NAMALWA (cell line): ENCODE data around the gene CMTM4.
"Not testable (repeated sequence)": the region's sequence is repeated elsewhere in the genome, so short reads cannot be mapped to it uniquely, and the experiment has no call there.

ENCODE experiments used
- DNase-seq: peaks from one replicate; pipeline ENCODE4 v3.0.0-alpha.2; 2015; ENCODE audit warnings: low spot score

The CMTM4 gene

GRCh38 chr16:66616169-66616568 is 80.4 kb downstream of the CMTM4 start:
- no peak for DNase-seq

GRCh38 chr16:66614161-66614802 is 82.3 kb downstream of the CMTM4 start:
- DNase-seq: no peak

DNA sequence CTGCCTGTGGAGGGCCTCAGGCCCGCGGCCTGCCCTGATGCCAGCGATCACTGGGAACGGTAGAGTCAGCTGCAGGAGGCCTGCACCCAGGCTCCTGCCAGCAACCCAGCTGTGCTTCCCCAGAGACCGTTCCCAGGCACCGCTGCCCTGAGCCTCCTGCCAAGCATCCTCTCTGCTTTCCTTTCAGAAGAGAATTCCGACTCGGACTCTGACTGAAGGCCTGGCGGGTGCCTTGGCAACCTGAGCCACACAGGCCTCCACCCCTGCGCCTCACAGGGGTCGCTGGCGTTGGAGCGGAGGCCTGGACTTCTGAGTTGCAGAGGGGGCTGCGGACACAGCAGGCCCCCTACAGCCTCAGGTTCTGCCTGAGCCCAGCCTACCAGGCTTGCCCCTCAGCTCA is 84.1 kb downstream of the CMTM4 start:
- DNase-seq: no peak

DNA sequence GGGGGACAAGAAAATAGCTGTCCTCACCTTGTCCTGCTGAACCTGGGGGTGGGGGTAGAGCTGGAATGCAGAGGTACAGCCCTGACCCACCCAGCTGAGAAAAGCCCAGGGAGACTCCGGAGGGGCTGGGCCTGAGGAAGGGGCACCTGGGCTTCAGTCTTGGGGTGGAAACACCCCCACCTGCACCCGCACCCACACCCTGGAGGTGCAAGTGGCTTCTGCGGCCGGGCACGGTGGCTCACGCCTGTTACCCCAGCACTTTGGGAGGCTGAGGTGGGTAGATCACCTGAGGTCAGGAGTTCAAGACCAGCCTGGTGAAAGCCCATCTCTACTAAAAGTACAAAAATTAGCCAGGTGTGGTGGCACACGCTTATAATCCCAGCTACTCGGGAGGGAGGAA is 84.6 kb downstream of the CMTM4 start:
- DNase-seq: not testable (repeated sequence)

DNA sequence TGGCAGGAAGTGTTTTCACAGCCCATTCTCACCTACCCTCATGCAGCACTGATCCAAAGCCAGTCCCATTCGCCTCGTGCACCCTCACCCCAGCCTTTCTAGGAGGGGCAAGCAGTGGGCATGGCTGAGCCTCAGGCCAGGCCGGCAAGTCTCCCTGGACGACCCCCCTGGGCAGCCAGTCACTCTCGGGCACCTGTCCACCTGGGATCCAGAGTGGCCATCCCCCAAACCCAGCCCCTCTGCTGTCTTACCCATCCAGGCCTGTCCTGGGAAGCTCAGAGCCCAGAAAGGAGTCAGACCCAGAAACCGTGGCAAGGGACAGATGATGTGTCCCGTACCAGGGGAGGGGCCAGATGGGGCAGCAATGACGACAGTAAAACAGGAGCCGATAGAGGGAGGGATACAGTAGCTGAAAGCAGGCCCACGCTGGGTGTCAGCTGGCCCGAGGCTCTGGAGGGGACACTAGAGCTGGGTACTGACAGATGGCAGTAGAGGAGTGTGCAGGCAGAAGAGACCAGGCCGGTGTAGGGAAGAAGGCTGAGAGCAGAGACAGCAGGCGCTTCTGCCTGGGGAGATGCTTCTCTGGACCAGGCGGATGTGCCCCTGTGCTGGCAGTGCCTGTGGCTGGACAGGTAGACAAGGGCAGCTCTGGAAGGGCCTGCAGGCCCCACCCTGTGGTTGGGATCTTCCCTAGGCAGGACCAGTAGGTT is 86.3 kb downstream of the CMTM4 start:
- no peak for DNase-seq

DNA sequence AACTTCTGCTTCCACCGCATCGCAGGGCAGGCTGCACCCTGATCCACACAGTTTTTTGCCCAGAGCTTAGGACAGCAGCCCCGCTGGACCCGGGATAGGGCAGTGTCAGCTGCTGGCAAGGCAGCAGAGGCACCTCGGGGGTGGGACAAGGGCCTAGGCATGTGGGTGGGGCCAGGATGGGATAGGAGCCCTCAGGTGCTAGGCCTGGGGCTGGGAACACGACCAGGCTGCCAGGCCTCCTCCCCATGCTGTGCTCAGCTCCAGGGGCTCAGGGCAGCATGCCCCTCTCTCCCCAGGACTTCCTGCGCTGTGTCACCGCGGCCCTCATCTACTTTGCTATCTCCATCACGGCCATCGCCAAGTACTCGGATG is 87.4 kb downstream of the CMTM4 start:
- DNase-seq: no peak

DNA sequence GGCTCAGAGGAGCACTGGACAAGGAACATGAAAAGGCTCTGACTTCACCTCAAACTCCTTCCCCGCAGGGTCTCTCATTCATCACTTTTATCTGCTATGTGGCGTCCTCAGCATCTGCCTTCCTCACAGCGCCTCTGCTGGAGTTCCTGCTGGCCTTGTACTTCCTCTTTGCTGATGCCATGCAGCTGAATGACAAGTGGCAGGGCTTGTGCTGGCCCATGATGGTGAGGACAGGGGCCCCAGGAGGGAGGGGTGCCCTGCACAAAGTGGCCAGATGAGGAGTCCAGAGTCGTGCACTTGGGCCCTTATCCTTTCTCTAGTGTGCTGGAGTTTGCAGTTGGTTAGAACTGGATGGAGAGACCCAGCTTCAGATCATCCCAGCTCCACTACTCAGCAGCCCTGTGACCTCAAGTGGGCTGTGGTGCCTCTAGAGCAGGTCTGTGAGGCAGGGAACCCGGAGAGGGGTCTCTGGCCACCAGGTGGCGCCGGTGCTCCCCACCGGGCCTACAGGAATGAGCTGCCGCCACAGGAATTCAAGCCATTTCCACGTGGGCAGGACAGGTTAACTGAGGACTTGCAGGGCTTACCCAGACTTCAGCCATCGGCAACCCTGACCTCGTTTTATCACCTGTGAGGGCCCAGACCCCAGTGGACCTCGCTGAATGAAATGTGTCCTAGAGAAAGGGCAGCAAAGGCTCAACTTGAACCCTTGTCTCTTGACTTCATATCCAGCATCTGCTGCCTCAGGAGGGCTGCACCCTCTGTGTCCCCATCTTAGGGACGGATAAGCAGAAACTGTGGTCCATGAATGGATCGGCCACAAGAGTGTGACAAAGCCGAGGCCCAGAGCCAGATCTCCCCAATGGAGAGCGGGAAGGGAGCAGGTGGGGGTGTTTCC is 88.1 kb downstream of the CMTM4 start:
- DNase-seq: peak; percentile 88

- peak; percentile 75 for DNase-seq
Observed at GRCh38 chr16:66605979-66606751, 90.4 kb downstream of the CMTM4 start.

DNA sequence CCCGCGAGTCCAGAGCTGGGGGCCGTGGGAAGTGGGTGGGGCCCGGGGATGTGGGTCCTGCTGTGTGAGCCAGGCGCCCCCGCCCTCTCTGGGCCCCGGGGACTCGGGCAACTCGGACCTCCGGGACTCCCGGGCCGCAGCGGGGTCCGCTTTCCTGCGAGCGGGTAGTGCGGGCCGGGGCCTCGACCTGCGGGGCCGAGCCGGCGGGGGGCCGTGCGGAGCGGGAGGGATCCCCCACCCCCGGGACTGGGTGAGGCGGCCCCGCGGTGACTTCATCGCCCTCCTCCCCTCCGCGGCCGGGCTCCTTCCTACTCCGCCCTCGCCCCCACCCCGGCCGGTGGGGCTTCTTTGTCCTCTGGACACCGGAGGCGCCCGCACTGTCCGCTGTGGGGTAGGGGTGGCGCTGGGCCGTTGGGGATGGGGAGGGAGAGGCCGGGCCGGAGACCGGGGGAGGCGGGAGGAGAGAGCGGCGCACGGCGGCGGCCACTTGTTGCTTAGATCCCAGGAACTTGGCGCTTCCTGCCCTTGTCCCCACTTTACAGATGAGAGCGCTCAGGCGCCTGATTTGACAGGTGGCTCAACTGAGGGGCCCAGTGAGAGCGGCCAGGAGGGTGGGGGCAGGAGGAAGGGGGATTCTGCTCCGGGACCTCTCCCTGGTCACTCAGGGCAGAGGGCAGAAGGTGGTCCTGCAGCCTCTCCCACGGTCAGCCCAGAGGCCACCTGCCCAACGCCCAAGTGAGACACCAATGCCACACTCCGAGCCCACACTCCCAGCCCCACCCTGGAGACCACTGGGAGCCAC is 91.2 kb downstream of the CMTM4 start:
- no peak for DNase-seq

DNA sequence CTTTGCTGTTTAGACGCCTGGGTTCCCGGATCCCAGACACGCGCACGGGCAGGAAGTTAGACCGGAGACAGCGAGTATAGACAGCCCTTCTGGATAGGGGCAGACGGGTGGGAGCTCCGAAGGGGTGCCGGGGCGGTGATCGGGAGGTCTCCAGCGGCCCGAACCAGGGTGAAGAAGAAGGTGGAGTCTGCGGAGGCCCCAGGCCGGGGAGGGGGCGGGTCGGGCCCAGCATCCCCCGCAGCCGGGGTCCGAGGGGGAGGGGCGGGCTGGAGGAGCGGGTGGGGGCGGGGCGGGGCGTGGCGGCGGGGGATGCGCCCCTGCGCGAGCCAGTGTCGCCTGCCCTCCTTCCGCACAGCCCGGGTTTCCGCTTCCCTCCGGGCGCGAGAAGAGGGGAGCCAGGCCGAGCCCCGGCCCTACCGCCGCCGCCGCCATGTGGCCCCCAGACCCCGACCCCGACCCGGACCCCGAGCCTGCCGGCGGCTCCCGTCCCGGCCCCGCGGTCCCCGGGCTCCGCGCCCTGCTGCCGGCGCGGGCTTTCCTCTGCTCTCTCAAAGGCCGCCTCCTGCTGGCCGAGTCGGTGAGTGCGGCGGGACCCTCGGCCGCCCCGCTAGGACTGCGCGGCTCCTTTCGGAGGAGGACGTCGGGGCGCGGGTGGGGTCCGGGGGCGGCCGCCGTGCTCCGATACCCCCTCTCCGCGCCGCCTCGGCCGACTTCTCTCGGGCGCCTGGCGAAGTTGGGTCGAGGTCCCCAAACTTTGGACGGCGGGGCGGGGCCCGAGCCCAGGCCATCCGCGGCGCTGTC is 92.0 kb downstream of the CMTM4 start, which contains the start of gene CMTM3:
Gene CMTM3, plus strand, starts transcription at position 329 of the 801 bp plus-strand sequence. Its CDS starts 102 bp downstream, at position 431.
- peak; percentile 58 for DNase-seq

GRCh38 chr16:66603537-66604375 is 92.8 kb downstream of the CMTM4 start:
- peak; percentile 52 for DNase-seq

DNA sequence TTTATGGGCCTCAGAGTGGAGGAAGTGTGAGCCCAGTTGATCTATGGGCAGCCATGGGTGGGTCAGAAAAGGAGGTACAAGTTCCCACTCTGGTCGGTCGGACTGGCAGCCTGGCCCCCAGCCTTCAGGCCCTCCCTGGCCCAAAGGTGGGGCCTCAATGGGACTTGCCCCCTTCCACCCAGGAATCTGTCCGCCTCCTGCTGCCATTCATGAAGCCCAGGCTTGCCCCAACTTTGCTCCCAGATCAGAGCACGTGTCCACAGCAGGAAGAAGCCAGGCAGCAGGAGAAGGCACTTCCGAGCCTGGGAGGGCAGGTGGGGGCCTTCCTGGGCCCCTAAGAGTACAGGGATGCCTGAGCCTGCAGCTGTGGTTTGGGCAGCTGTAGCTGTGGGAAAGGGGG is 95.1 kb downstream of the CMTM4 start:
- no peak for DNase-seq

GRCh38 chr16:66600477-66600876 is 96.1 kb downstream of the CMTM4 start:
- no peak for DNase-seq

- peak; percentile 17 for DNase-seq
Observed at GRCh38 chr16:66599726-66600125, 96.8 kb downstream of the CMTM4 start.

DNA sequence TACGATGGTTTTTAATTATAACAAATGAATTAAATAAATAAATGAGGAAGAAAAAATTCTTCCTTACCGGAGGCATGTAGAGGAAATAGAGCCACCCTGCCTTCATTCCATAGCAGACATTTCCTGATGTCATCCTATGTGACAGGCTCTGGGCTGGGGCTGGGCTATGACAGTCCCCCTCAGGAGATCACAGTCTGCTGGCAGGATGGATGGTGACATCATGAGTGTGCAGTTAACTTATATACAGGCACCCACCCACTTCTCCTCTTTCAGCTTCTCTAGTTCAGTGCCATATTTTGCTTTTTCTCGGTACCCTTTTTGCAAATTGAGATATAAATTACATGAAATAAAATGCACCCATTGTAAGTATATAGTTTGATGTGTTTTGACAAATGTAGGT is 98.4 kb downstream of the CMTM4 start:
- no peak for DNase-seq

GRCh38 chr16:66596986-66597848 is 99.3 kb downstream of the CMTM4 start:
- DNase-seq: no peak

GRCh38 chr16:66596559-66596958 is 100.0 kb downstream of the CMTM4 start:
- not testable (repeated sequence) for DNase-seq

DNA sequence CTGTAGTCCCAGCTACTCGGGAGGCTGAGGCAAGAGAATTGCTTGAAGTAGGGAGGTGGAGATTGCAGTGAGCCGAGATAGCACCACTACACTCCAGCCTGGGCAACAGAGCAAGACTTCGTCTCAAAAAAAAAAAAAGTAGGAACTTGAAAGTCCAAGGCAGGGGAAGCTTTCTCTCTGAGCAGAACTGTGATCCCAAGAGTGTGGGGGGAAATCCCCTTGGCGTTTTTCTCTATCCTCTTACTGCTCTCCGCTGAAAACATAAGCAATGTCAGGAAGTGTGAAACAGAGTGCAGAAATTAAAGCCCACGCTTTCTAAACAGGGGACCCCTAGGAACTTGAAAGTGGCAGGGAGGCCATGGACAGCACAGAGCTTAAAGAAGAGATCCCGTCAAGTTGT is 101.8 kb downstream of the CMTM4 start:
- no peak for DNase-seq
